GDM1 (cell line): ENCODE results near the gene ALOX5AP.

Experiments
- DNase-seq: peaks from one replicate; lab custom pipeline; 2025; lab: John Stamatoyannopoulos, UW

ALOX5AP gene

DNA sequence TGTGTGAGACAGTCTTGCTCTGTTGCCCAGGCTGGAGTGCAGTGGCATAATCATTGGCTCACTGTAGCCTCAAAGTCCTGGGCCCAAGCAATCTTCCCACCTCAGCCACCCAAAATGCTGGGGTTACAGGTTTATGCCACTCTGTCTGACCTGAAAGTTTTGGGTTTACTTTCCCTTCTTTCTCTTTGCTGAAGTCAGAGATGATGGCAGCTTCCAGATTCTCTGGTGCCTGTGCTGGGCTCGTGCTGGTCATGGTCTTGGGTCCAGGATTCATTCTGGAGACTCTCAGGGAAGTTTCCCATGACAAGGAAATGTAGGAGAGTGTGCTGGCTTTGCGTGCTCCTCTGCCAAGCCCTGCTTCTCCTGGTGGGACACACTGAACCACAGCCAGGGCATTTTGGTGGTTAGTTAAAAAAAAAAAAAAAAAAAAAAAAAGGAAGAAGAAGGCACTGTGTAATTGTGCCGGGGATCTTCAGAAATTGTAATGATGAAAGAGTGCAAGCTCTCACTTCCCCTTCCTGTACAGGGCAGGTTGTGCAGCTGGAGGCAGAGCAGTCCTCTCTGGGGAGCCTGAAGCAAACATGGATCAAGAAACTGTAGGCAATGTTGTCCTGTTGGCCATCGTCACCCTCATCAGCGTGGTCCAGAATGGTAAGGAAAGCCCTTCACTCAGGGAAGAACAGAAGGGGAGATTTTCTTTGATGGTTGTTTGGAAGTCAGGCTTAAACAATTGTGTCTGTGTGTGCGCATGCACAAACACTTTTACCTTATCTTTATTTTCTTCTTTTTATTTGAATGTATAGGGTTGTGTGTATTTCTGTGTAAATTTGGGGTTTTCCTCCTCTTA, at the start of gene ALOX5AP:
ALOX5AP (plus strand) TSS at position 519 of the 847 bp plus-strand sequence; CDS start at position 582, 63 bp downstream.
- DNase-seq = peak; percentile 47

- no peak for DNase-seq
Measured at GRCh38 chr13:30685987-30686386, 49.4 kb upstream of the ALOX5AP start.

DNA sequence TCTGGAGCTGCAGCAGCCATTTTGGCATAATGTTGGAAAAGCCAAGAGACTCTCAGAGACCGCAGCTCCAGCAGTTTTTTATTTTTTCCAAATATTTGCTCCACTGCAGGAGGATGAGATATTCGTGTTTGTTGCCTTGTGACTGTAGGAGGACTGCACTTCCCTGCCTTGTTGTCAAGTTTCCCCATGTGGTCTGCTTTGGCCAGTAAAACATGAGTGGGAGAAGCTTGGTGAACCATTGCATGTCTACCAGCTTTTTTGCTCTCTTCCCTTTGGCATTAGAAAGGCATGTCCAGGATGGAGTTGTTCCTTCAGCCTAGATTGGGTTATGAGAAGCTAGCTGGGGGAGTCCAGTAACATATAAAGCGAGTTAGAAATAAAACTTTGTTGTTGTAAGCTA, 47.7 kb upstream of the ALOX5AP start:
- no peak for DNase-seq

DNA sequence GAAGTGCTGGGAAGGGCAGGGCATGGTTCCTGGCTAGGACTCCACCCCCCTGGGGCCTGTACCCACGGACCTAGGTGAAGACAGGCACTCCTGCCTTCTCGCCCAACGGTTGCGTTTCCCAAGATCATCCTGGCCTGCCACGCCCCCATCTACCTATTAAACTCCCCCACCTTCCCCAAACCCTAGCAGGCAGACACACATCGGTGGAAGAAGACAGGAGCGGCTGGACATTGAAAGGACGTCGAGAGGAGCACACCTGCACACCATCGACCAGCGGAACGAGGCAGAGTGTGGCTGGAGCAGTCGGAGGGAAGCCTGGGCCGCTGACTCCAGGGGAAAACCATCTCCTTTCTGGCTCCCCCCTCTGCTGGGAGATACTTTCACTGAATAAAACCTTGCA, 45.6 kb upstream of the ALOX5AP start:
- DNase-seq = no peak

DNA sequence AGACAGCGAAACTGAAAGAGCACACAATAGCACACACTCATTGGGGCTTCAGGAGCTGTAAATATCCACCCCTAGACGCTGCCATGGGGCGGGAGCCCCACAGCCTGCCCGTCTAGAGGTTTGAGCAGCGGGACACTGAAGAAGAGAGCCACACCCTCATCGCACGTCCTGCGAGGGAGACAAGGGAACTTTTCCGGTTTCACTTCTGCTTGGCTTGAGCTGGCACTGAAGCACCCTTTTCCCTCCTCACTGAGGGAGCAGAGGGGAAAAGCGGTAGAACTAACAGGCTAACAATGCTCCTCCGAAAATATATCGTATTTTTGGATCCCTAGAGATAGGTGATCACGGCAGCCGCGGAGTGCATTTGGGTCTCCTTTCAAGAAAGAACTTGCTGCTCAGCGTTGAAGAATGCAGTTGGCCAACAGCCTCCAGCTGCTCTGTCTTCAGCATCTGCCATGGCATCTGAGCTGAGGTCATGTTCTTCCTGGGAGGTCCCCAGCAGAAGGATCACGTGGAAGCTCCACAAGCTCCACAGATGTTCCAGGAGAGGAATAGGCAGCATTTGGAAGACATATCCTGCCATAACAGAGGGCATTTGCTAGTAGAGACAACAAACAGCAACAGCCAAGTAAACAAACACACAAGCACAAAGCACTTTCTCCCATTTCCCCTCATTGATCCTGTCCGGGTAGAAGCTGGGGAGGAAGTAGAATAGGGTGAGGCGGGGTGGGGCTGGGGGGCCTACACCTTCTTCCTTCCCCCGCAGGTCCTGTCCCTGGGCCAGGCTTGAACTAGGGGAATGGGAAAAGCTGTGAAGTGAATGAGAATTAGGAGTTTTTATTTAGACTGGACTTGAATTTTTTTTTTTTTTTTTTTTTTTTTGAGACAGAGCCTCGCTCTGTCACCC, 44.8 kb upstream of the ALOX5AP start:
- DNase-seq = no peak

GRCh38 chr13:30692113-30692512, 43.2 kb upstream of the ALOX5AP start:
- no peak for DNase-seq

GRCh38 chr13:30696278-30697176, 38.8 kb upstream of the ALOX5AP start:
- DNase-seq = peak; percentile 65

DNA sequence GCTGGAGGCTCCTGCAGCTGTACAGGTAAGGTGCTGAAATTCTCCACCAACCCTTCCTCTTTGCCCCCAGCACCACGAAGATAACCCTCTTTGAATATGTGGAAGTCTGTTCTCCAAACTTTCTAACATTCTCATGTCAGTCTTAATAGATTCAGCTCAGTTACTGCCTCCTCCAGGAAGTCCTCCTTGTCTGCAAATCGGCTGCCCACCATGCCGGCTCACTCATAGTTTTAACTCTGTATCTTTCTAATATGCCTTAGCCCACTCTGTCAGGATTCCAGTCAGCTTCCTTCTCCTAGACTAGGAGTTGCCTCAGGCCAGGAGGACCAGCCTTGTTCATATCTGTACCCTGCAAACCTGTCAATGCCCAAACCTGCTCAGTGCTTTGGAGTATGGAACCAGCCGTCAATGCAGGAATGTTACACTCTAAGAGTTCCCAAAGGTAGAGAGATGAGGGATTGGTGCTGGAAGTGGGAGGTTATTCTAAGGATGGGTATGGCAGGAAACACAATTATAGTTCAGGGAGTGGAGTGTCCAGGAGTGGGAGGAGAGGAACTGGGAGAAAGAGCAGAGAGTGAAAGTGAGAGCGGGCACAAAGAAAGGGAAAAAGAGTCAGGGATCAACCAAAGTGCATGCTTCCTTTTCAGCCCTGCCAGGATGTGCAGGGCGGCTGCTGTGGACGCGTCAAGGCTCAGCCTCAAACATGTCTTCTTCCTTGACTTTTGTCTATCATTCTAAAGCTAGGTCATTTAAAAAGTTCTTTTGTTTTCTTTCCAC, 38.0 kb upstream of the ALOX5AP start:
- DNase-seq = no peak

DNA sequence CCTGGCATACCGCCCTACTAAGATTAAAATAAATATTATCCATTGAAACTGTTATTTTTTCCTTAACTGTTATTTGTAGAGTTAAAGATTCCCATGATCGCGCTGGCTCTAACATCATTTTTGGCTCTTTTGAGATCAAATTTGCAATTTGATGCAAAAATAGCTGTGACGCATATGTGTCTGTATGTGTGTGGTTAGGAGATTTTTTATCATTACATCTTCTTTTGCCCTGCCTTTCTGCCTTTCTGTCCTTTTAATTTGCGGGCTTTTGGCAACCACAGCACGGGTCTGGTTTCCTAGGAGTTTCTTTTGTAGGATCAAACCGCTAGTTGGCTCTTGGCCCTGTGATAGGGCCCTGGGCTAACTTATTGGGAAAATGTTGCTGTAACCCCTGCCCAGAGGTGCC, 37.3 kb upstream of the ALOX5AP start:
- no peak for DNase-seq

- DNase-seq = no peak
Measured at GRCh38 chr13:30698488-30699005, 36.8 kb upstream of the ALOX5AP start.

GRCh38 chr13:30700364-30700763, 35.0 kb upstream of the ALOX5AP start:
- DNase-seq = peak; percentile 14

- DNase-seq = no peak
Measured at GRCh38 chr13:30702006-30702405, 33.3 kb upstream of the ALOX5AP start.

DNA sequence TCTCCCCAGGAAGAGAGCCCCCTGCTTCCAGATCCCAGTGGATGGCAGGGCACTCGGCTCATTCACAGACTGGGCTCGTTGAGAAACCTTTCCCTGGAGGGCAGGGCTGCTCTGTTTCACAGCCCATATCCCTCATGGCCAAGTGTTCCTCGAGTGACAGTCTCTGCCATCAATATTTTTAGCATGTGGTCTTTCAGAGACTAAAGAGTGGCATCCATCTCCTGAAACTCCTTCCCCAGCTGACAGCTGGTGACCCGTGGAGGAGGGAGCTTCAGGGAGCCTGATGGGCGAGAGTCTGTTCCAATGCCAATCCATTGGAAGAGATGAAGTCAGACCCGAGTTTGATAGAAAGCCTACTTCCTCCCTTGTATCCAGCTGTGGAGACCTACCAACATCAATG, 30.7 kb upstream of the ALOX5AP start:
- DNase-seq = no peak

DNA sequence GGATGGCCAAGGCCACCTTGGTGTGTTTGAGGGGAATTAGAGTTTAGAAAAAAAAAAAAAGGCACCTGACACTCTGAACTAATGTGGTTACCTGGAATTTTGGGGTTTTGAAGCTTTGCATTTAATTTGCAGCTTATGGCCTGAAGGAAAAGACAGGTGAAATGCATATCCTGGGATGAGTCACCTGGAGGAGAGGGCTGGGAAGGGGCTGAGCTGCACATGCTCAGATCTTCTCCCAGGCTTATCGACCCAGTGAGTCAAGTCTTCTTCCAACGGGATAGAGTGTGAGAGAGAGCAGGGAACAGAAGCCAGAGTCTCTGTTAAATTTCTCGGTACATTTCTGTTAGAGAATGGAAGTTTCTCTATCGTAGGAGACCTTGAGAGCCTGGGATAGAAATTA, 29.7 kb upstream of the ALOX5AP start:
- no peak for DNase-seq

- no peak for DNase-seq
Measured at GRCh38 chr13:30708541-30708940, 26.8 kb upstream of the ALOX5AP start.

- no peak for DNase-seq
Measured at GRCh38 chr13:30710442-30710841, 24.9 kb upstream of the ALOX5AP start.

DNA sequence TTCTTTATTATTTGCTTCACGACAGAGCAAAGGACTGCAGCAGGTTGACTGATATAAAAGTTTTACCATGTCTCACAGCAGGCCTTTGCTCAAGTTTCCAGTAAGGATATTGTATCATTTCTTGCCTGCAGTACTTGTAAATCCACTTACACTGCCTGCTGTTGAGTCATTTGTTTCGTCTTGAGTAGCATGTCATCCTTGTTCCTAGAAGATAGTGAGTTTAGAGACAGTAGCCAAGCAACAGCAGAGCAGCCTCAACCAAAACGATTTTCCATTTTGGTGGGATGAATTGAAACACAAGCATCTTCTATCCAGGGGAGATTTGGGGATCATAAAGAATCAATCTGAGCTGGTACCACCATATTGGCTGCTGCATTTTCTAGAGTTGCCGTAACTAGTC, 24.0 kb upstream of the ALOX5AP start:
- DNase-seq = no peak

- no peak for DNase-seq
Measured at GRCh38 chr13:30711837-30712236, 23.5 kb upstream of the ALOX5AP start.

DNA sequence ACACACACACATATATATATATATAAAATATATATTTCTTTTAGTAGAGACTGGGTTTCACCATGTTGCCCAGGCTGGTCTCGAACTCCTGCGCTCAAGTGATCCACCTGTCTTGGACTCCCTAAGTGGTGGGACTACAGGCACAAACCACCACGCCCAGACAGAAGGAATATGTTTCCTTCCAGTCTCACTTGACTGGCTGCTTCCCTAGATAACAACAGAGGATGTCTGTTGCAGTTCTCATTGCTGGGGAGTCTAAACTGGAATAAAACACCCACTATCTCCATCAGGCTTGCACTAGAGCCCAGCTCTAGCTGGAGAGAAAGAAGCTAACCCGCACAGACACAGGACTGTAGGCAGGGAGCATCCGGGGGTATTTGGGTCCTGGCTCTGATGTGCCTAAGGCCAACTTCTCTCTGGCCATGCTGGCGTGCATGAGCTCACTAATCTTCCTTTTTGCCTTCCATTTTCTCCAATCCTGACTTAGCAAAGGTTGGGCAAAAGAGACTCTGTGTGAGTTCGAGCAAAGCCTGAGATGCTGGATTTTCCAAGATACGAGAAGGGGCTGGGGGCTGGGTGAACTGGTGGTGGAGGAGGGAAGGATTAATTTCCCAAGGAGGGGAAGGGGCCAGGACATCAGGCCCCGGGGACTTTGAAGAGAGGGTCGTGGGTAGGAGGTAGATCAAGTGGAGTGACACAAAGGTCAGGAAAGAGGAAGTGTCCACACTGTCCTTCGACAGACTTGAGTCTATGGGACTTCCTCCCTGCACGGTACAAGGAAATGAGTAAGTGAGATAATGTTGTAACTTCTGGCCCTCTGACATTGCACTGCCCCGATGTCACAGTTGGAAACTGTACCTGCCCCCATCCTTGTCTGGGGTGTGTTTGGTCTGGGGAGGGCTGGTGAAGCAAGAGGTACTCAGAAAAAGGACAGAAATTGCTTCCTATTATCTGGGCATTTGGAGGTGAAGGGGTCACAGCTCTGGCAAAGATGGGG, 22.5 kb upstream of the ALOX5AP start:
- DNase-seq = peak; percentile 69
